Gastroesophageal sphincter (tissue), 4 donors: Measurements from ENCODE around the gene ADSS2. TPM values are rescaled to one million over a fixed set of nuclear protein-coding genes. Genes with fewer than 3 reads are reported as not detected.

Source experiments
- ATAC-seq: fragments of 150-250 bp; one replicate; pipeline ENCODE4 v1.9.1; 2016; ENCODE audit warnings: mild to moderate bottlenecking, moderate library complexity
- H3K27ac ChIP-seq, 4 donors: fragments of 200-600 bp; sonication (generic) in 3 of 4; 1 replicate in 3 of 4; 2 replicates in 1 of 4; pipeline ENCODE4 v1.5.1; 2016 to 2019
- H3K27me3 ChIP-seq: fragments of 200-600 bp; sonication (generic); one replicate; pipeline ENCODE4 v1.5.1; 2019
- H3K36me3 ChIP-seq, 2 donors: fragments of 200-600 bp; sonication (generic); one replicate each; pipeline ENCODE4 v1.5.1; 2019; ENCODE audit warnings: control low read depth in 1 of 2
- H3K4me1 ChIP-seq, 3 donors: fragments of 200-600 bp; sonication (generic); 1 replicate in 2 of 3; 2 replicates in 1 of 3; pipeline ENCODE4 v1.5.1; 2016 to 2019; ENCODE audit warnings: control low read depth in 2 of 3
- H3K4me3 ChIP-seq, 2 donors: fragments of 200-600 bp; sonication (generic); one replicate each; pipeline ENCODE4 v1.5.1; 2019; ENCODE audit warnings: mild to moderate bottlenecking in 1 of 2, moderate library complexity in 1 of 2
- H3K9me3 ChIP-seq, 3 donors: fragments of 200-600 bp; sonication (generic); one replicate each; pipeline ENCODE4 v1.5.1; 2017 to 2019; ENCODE audit warnings: control low read depth in 2 of 3
- CTCF ChIP-seq, 4 experiments: fragments of 200-600 bp in 2 of 4; fragments of 450-650 bp in 2 of 4; sonication (generic) in 1 of 4; IDR thresholded peaks; one replicate each; pipeline ENCODE4 v1.5.1; 2017 to 2019; ENCODE audit warnings: antibody characterized with exemption in 4 of 4, mild to moderate bottlenecking in 2 of 4, moderate library complexity in 2 of 4
- EP300 ChIP-seq: sonication (generic); formaldehyde crosslinking; IDR thresholded peaks from one replicate; pipeline ENCODE4 v1.6.1; 2017; ENCODE audit warnings: antibody characterized with exemption, mild to moderate bottlenecking
- POLR2A ChIP-seq, 2 donors: fragments of 450-650 bp; IDR thresholded peaks; one replicate each; pipeline ENCODE4 v1.6.1; 2017; ENCODE audit warnings: antibody characterized with exemption in 2 of 2, mild to moderate bottlenecking in 2 of 2, moderate library complexity in 1 of 2
- POLR2AphosphoS5 ChIP-seq: sonication (generic); formaldehyde crosslinking; IDR thresholded peaks from one replicate; pipeline ENCODE4 v1.6.1; 2017; ENCODE audit warnings: antibody characterized with exemption
- WGBS, 2 donors: methylation state at CpG; one replicate each; pipeline ENCODE4 v1.1.5; 2018; ENCODE audit warnings: low coverage in 1 of 2; 5-methylcytosine and 5-hydroxymethylcytosine counted together
- total RNA-seq, 4 donors: library from RNA; depleted of rRNA; stranded (reverse); fragments of >200 nt; gene quantifications; one replicate each; pipeline ENCODE4 v1.1.0, GENCODE V29; 2016

The ADSS2 gene
- total RNA-seq, 4 donors from 2014 or later = 28.9 to 59.0 (median 47.1) TPM

GRCh38 chr1:244450597-244451538 lies 841 bp downstream of the ADSS2 start:
- Histone ChIP-seq H3K4me3 (peak overlapping the region; percentile 69 to 89), H3K9me3 (no peaks in the 10 kb centered on the region), H3K36me3 (no peaks in the 10 kb centered on the region), H3K27ac (peak overlapping the region; percentile 86 to 97 (median 95)), H3K27me3 (no peaks in the 10 kb centered on the region), H3K4me1 (peaks cover 19 to 54% (median 22%) of the 10 kb centered on the region in 3 donors)
- peak; percentile 17 for ATAC-seq
- TF ChIP-seq CTCF (IDR thresholded peaks at IDR 0.05) (peak in 1 of 4 experiments; percentile 1), POLR2AphosphoS5 (peak; percentile 35), EP300 (no peak), POLR2A (IDR thresholded peaks at IDR 0.05) (peak in 1 of 2 donors; percentile 9)
- 0% methylated on average over 12 of the region's 41 CpGs for WGBS, 2 donors

- H3K9me3 ChIP-seq = no peaks in the 10 kb centered on the region
- H3K27me3 ChIP-seq = no peaks in the 10 kb centered on the region
- no peaks in the 10 kb centered on the region for H3K36me3 ChIP-seq
- peak overlapping the region; percentile 86 to 97 (median 95) for H3K27ac ChIP-seq
- 66 to 73% methylated on average over 4 to 6 of the region's 8 CpGs for WGBS, 2 donors
- no peak for ATAC-seq
- H3K4me3 ChIP-seq = peak overlapping the region; percentile 69 to 89
- no peak for TF ChIP-seq POLR2AphosphoS5
- no peak for TF ChIP-seq POLR2A (IDR thresholded peaks at IDR 0.05)
- peaks cover 23 to 62% (median 28%) of the 10 kb centered on the region in 3 donors for H3K4me1 ChIP-seq
Observed at GRCh38 chr1:244449936-244450508, 1.7 kb downstream of the ADSS2 start.

- no peak for TF ChIP-seq EP300
- ATAC-seq = no peak
- Histone ChIP-seq H3K27me3 (no peaks in the 10 kb centered on the region), H3K9me3 (no peaks in the 10 kb centered on the region), H3K4me3 (no peak overlapping the region), H3K4me1 (peaks cover 26 to 75% (median 33%) of the 10 kb centered on the region in 3 donors), H3K27ac (peak overlapping the region; percentile 44 to 97 (median 95)), H3K36me3 (no peaks in the 10 kb centered on the region)
- WGBS, 2 donors = 31 to 66% methylated on average over 5 of the region's 5 CpGs
Observed at GRCh38 chr1:244448279-244449036, 3.3 kb downstream of the ADSS2 start.

GRCh38 chr1:244447552-244447951 lies 4.2 kb downstream of the ADSS2 start:
- TF ChIP-seq CTCF (IDR thresholded peaks at IDR 0.05) (no peak), POLR2AphosphoS5 (no peak), POLR2A (IDR thresholded peaks at IDR 0.05) (no peak)
- H3K4me3 ChIP-seq = no peak overlapping the region
- no peaks in the 10 kb centered on the region for H3K36me3 ChIP-seq
- H3K9me3 ChIP-seq = no peaks in the 10 kb centered on the region
- H3K27ac ChIP-seq = peak overlapping the region in 3 of 4 donors; percentile 94 to 97 (median 96)
- ATAC-seq = no peak
- H3K27me3 ChIP-seq = no peaks in the 10 kb centered on the region
- peaks cover 28 to 81% (median 37%) of the 10 kb centered on the region in 3 donors for H3K4me1 ChIP-seq
- 84 to 89% methylated on average over 2 of the region's 2 CpGs for WGBS, 2 donors

GRCh38 chr1:244447024-244447423 lies 4.7 kb downstream of the ADSS2 start:
- H3K4me1 ChIP-seq = peaks cover 28 to 83% (median 38%) of the 10 kb centered on the region in 3 donors
- TF ChIP-seq POLR2A (IDR thresholded peaks at IDR 0.05) (no peak), EP300 (no peak), CTCF (IDR thresholded peaks at IDR 0.05) (no peak), POLR2AphosphoS5 (no peak)

More at GRCh38 chr1:244447024-244447423, 4.7 kb downstream of the ADSS2 start:
- no peaks in the 10 kb centered on the region for H3K27me3 ChIP-seq
- no peaks in the 10 kb centered on the region for H3K36me3 ChIP-seq
- WGBS, 2 donors = 80 to 83% methylated on average over 1 of the region's 1 CpG
- H3K27ac ChIP-seq = peak overlapping the region; percentile 25 to 96 (median 75)
- H3K4me3 ChIP-seq = no peak overlapping the region
- no peaks in the 10 kb centered on the region for H3K9me3 ChIP-seq
- no peak for ATAC-seq
